Adrenal gland (tissue), 5 donors: ENCODE data around the gene QSOX1.

Experiments used
- POLR2A ChIP-seq, 2 donors: fragments of 450-650 bp; IDR thresholded peaks; one replicate each; pipeline ENCODE4 v1.6.1; 2017; ENCODE audit warnings: antibody characterized with exemption in 2 of 2, mild to moderate bottlenecking in 2 of 2, moderate library complexity in 1 of 2
- TF ChIP-seq, protein P1 (sequence below), 6 experiments: fragments of 450-650 bp in 4 of 6; fragments of 200-600 bp in 2 of 6; sonication (generic) in 1 of 6; IDR thresholded peaks; 1 replicate in 5 of 6; 2 replicates in 1 of 6; pipeline versions ENCODE4 v1.5.1 to v1.8.0; 2016 to 2021; ENCODE audit warnings: antibody characterized with exemption in 6 of 6, mild to moderate bottlenecking in 2 of 6, moderate library complexity in 1 of 6
- donor health status: DM: no; HTN: no; CAD: no.

DNA sequence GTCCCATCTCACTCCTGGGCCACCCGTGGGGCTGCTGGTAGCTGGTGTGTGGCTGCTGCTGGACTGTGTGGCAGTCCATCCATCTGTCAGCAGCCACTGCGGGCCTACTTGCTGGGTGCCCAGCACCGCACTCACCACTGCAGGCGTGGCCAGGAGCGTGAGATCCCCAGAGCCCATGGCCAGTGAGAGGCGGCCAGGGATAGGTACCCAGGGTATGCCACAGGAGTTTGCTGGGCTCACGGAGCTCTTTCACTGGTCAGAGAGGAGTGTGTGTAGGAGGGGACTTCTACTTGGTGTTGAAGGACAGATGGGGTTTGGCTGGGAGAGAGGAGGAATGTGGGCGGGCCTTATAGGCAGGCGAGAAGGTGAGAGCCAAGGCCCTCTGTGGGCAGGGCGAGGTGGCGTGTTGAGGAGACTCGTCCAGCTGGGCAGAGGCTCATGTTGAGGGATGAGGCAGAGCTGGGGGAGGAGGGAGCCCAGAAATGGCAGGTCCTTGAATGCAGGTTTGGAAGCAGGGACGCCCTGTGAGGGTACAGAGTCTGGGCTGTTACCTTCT, 15.0 kb downstream of the QSOX1 start:
- TF ChIP-seq, protein P1, sequence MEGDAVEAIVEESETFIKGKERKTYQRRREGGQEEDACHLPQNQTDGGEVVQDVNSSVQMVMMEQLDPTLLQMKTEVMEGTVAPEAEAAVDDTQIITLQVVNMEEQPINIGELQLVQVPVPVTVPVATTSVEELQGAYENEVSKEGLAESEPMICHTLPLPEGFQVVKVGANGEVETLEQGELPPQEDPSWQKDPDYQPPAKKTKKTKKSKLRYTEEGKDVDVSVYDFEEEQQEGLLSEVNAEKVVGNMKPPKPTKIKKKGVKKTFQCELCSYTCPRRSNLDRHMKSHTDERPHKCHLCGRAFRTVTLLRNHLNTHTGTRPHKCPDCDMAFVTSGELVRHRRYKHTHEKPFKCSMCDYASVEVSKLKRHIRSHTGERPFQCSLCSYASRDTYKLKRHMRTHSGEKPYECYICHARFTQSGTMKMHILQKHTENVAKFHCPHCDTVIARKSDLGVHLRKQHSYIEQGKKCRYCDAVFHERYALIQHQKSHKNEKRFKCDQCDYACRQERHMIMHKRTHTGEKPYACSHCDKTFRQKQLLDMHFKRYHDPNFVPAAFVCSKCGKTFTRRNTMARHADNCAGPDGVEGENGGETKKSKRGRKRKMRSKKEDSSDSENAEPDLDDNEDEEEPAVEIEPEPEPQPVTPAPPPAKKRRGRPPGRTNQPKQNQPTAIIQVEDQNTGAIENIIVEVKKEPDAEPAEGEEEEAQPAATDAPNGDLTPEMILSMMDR (IDR thresholded peaks at IDR 0.05), result no peak
- TF ChIP-seq POLR2A (IDR thresholded peaks at IDR 0.05), result no peak
